GM23248 (cell line): ENCODE data around the gene TMEM98.

ENCODE experiments used
- EZH2 ChIP-seq: fragments of 200-600 bp; sonication (generic); IDR thresholded peaks from 2 replicates; pipeline ENCODE4 v1.6.1; 2018; ENCODE audit warnings: antibody characterized with exemption, mild to moderate bottlenecking; ENCODE audit not compliant: insufficient read depth, poor library complexity, severe bottlenecking
- EZH2phosphoT487 ChIP-seq: fragments of 200-600 bp; sonication (generic); IDR thresholded peaks from 2 replicates; pipeline ENCODE4 v1.6.1; 2018; ENCODE audit warnings: antibody characterized with exemption, moderate library complexity, mild to moderate bottlenecking, low read depth; ENCODE audit not compliant: insufficient read depth

GRCh38 chr17:32901743-32902142 is 26.2 kb upstream of the TMEM98 start:
- TF ChIP-seq EZH2phosphoT487 = no peak
- TF ChIP-seq EZH2 = no peak
